ENCODE results near the gene RGPD3.
"Not testable (repeated sequence)": the region's sequence is repeated elsewhere in the genome, so short reads cannot be mapped to it uniquely, and the experiment has no call there.

- TF ChIP-seq POLR2AphosphoS5 (IDR thresholded peaks at IDR 0.05); CTCF (IDR thresholded peaks at IDR 0.05; ENCODE audit: poor library complexity, severe bottlenecking); TAF1 (IDR thresholded peaks at IDR 0.05; ENCODE audit: low read depth); RAD21 (conservative IDR thresholded peaks at IDR 0.05); EZH2 (IDR thresholded peaks at IDR 0.05; ENCODE audit: borderline replicate concordance, insufficient read depth, low read length, poor library complexity, severe bottlenecking): not testable (repeated sequence)
Measured at GRCh38 chr2:106369182-106369581, 99.0 kb downstream of the RGPD3 start.
